GM18907 (cell line): ENCODE measurements around the gene TJAP1.
"Not testable (repeated sequence)": the region's sequence is repeated elsewhere in the genome, so short reads cannot be mapped to it uniquely, and the experiment has no call there.

Experiments
- ATAC-seq: cut with Tn5 transposase; IDR thresholded peaks from one replicate; pipeline ENCODE4 v1.9.1; 2021; ENCODE audit warnings: mild to moderate bottlenecking, moderate library complexity; ENCODE audit not compliant: unreplicated experiment

The TJAP1 gene

DNA sequence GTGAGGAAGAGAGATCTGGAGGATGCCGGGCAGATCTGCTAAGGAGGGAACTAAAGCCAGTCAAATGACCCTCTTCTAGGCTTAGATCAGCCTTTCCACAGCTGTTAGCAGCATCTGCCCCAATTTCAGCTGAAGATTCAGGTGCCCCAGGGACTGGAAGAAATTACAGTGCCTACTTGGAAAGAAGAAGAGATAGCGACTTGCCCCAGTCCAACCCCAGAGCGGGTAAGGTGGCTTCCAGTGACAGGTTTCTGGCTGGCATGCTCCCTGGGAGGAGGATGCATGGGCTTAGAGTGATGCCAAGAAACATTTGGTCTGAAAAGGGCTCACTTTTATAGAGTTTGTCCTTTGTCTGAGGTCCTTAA, 620 bp downstream of the TJAP1 start:
- no peak for ATAC-seq

DNA sequence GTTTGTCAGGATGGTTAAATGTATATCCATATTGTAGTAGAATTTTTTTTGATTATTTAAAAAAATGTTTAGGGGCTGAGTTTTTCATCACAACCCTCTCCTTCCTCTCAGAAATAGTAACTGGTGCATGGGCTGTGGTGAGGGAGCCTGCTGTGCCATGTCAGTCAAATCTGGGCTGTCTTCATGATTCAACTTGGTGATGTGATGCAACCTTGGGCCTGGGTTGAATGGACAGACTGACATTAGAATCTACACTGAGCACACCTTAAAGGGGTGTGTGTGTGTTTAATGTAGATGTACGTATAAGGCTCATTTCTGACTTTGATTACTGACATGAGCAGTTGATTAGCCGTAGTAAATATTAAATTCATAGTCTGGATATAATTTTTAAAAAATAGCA, 3.7 kb downstream of the TJAP1 start:
- ATAC-seq: no peak

DNA sequence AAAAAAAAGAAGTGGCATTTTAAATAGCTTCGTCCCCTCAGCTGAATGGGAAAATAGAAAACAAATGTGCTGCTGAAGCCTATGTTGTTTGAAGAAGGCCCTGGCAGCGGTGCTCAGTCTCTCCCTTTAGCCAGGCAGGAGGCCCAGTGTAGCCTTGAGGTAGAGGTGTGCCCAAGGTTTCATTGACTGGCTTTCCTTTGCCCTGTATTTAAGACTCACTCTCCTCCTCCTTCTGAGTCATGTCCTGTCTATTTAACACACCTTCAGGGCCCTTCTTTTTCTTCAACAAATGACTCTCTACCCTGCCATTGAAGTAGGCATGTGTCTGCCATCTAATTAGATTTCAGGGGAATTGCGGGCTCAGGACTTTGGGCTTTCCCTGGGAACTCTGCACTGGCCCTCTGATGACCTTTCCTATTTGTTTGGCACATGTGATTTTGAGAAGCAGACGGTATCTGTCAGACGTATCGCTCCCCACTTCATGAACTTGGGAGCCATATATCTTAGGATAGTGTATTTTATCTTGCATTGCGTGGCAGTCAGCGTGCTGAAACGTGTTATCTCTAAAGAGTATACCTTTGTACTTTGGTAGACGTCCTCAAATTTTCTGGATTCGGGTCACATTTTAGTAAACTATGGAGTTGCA, 4.3 kb downstream of the TJAP1 start:
- no peak for ATAC-seq

DNA sequence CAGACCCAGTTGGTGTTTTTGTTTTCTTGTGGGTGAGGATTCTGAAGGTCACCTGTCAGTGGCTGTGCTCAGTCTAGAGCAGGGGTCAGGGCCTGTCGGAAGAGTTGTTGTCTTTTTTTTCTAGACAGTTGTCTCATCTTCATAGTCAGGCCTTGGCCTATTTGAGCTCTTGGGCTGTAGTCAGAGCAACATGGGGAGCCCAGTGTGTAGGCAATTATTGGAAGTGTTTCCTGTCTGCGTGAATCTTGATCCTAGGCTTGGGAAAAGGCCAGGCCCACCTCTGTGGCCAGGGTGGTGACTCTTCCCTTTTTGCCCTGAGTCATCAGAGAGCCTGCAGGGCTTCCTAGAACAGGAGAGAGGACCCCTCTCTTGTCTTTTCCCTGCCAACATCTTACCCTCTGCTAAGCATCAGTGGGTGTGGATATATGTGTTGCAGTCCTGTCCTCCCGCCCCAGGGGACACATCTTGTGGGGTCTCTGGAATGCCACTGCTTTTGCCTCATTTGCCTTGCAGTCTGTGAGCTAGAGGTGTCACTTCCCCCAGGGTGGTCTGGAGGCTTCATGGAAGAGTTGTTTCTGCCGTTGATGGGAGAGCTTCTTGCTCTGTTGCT, 11.4 kb downstream of the TJAP1 start:
- ATAC-seq: no peak

DNA sequence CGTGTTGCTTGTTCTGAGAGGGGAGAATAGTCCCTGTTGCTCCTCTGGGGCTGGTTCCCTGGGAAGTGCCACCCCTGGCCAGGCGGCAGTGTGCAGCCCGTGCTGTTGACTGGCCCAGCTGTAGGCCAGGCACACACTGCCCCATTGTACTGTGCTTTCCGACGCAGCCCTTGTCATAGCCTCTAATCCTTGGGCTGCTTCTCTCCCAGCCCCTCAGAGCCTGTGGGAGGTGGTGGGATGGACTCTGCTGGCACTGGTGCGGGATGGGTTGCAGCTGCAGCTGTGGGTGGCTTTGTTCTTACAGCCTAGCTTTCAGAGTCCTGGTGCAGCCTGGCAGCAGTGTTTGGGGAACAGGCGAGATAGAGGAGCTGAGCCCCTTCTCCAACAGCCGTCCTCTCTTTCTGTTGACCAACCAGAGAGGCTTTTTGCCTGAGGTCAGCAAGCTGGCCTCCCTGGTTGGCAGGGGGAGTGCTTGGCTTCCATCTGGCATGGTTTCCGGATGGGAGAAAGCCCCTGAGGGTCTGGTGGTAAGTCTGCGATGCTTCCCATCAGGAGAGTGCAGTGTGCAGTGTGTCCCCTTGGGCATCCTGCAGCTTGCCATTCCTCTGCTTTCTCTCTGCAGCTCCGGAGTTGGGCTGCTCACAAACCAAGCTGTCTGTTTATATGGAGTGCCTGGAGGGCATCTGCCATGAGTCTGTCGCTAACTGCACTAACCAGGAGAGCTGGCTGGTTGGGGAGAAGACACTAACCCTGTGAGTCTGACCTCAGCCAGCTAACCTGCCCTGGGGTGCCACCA, 12.1 kb downstream of the TJAP1 start:
- no peak for ATAC-seq

DNA sequence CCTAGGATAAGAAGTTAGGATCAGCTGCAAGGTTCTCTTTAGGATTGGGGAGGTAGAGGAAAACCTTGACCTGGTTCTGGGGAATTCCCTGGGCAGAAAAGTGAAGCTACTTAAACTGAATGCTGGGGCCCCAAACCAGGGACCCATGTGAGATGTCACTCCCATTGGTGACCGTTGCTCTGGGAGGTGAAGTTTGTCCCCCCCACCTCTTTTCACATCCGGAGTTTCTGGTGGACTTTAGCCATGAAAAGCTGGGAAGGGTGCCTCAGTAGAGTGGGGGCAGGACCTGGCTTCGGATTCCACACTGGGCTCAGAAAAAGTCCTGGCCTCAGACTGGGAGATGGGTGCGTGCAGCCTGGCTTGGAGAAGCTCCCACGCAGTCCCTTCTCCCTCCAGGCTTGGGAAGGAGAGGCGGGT, 13.2 kb downstream of the TJAP1 start:
- no peak for ATAC-seq

DNA sequence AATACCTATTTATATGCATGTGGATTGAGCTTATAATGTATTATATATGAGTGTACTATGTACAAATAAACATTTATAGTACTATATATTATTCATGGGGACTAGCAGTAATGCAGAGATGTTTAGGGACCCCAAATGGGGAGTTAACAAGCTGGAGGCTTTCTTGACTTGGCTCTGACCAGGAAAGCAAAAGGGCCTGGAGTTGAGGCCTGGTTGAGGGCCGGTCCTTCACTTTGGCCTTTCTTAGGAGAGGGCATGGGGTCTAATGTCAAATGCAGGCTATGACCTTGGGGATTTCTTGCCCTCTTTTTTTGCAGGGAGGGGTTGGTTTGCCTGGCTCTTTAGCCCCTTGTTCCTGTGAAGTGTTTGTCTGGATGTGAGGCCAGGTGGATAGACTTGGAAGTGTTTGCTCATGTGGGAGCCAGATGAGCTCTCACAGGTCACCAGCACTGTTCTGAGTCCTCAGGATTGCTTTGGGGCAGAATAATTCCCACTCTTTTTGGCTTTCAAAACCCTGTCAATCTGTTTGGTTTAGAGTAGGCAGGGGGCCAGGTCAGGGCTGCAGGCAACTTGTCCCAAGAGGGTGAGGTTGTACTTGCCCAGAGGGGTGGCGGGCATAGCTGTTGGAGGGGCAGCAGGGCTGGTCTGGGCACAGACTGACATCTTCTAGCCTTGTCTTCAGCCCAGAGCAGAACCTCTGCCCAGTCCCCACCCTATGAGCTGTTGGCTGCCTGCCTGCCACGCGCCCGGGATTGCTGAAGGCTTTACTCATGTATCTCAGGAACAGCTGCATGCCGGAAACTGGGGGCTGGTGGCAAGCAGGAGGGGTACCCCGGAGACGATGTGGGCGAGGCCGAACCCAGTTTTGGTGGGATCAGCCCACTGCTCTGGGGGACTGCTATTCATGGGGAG, 14.6 kb downstream of the TJAP1 start:
- ATAC-seq: no peak

DNA sequence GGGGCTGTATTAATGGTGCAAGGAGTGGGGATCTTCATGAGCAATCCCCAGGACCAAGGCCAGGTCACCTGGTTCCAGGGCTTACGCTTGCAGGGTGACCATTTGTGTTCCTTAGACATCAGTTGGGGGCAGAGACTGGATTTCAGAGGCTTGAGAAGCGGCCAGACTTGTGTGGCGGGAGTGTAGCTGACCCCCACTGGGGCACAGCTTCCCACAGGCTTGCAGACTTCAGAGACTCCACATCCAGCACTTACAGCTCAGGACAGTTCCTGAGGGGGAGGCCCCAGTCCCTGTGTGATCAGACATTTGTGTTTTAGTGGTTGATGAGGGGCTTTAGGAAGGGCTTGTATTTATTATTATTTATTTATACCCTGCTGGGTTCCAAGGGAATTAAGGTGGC, 15.3 kb downstream of the TJAP1 start:
- no peak for ATAC-seq

DNA sequence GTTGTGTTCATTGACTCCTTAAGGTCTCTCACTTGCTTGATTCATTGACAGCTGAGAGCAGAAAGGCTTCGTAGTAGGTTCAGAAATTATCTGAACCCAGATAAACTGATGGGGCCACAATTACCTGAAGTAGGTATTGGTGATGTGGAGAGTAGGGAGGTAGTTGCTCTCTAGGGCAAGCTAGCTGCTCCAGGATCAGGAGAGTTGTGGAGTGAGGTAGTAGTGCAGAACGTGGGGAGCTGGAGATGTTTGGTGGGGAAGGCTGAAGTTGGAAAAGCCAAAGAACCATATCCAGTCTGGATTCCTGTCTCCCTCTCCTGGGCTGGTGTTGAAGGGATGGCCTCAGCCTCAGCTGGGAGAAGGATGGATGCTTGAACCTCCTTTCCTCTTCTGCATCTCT, 15.9 kb downstream of the TJAP1 start:
- no peak for ATAC-seq

DNA sequence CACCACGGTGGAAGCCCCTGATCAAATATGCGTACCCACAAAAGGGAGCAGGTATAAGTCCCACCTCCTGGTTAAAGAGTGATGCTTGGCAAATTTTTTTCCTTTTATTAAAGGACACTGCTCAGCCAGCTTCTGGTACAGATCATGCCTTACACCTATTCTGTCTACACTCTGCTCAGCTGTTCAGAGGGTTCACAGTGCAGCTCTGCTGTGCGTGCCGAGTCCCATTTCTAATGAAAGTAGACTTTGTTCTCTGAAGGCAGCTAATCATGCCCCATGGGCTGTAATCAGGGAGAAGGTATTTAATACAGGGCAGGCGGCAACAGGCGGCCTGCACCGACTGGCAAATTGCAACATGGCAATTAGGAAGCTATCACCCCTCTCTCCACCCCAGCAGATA, 16.5 kb downstream of the TJAP1 start:
- no peak for ATAC-seq

DNA sequence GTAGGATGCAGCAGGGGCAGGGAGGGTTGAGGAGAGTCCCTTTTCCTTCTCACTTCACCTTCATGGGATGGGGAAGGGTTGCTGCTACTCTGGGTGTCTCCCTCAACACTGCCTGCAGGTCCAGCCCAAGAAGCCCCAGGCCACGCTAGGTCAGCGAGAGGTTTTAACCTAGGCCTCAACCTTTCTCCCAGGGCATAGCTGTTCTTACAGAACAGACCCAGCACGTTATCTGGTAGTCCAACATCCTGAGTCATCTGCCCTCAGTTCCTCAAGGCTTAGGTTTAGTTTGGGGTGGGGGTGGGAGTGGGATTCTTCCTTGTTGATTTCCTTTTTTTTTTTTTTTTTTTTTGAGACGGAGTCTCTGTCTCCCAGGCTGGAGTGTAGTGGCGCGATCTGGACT, 17.0 kb downstream of the TJAP1 start:
- no peak for ATAC-seq

DNA sequence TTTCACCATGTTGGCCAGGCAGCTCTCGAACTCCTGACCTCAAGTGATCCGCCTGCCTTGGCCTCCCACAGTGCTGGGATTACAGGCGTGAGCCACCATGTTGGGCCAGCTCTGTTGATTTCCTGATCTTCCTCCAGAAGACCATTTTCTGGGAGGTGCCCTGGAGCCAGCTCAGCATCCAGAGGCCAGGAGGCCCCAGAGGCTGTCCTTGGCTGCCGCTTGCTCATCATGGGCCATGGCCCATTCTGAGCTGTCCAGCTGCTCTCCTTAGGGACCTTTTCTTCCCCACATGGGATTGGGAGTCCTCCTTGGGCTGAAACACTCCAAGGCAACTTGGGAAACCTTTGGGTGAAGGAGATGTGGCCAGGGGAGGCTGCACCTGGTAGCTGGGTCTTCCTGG, 17.4 kb downstream of the TJAP1 start:
- ATAC-seq: no peak

DNA sequence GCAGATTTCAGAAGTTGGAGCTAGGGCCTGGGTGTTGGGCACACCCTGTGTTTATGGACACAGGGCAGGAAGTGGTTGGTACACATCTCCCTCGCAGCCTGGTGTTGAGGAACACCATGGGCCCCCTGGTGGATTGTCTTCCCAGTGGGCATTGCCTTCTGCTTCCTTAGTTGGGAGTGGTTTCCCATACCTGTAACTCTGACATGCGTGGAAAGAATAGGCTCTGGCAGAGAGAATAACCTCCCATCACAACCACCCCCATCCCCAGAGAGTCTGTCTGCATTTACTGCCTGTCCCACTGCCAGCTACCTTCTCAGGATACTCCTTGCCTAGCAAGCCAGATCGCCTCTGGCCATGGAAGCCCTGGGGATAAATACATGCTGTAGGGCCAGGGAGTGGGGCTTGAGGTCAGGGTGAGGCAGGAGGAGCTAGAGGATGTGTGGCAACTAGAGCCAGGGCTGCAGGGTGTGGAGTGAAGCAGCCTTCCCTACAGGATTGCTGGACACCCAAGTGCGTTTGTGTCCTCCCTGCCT, 18.1 kb downstream of the TJAP1 start:
- ATAC-seq: no peak

DNA sequence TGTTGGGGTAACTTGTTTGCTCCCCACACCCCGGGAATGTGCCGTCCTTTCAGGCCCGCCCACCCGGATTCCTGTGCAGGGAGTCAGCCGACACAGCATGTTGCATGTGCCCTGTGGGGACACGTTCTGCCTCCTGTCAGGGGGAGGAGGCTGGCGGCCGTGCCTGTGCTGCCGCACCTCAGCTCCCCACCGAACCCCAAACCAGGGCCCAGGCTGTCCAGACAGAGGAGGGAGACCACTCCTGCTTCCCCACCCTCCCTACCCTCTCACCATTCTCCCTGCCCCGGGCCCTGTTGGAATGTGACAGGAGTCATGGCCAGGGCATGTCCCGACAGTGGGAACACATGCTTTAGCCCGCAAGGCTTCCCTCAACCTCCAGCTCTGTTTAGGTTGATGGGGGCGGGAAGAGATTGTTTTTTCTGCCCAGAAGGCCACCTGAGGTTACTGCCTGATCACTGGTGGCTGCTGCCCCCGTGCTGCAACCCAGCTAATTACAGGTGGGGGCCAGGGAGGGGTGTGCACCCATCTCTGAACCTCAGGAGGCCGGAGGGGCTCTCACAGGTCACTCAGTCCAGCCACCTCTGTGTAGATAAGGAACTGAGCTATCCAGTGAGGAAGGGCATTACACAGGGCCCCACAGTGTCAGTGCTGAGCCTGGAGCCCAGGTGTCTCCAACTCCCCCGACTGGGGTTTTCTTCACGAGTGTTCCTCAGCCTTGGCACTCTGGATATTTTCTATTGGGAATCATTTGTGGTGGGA, 19.2 kb downstream of the TJAP1 start:
- no peak for ATAC-seq

DNA sequence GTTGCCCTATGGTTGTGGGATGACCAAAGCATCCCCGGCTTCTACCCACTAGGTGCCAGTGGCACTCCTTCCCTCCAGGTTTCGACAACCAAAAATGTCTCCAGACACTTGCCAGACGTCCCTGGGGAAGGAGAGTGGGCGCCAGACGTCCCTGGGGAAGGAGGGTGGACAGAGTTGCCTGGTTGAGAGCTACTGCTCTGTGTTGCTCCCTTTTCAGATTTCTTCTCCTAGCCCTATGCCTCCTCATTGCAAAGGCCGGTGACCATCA, 19.7 kb downstream of the TJAP1 start:
- ATAC-seq: no peak

DNA sequence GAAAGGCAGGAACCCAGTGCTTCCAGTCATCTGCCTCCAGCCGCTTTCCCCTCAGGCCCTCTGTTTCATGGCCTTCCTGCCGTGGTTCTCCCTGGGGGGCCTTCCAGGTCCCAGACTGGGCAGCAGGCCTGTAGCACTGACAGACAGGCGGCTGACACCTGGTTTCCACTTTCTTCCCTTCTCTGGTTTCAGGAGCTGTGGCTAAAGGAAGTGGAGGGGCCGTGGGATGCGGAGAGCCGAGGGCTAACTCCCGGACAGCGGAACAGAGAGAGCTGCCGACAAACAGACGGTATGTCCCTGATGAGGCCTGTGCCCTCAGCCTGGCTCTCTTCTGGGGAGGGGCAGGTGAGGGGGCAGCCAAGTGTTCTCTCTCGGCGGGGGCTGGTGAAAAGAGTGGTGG, 20.3 kb downstream of the TJAP1 start:
- no peak for ATAC-seq

DNA sequence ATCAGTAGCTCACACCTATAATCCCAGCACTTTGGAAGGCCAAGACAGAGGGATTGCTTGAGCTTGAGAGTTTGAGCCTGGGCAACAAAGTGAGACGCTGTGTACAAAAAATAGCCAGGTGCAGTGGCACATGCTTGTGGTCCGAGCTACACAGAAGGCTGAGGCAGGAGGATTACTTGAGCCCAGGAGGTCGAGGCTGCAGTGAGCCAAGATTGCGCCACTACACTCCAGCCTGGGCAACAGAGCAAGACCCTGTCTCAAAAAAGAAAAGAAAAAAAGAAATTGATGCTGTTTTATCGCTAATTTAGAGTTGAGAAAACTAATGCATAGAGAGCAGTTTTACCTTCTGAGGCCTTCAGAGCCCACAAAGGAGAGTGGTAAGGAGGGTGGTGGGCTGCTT, 20.9 kb downstream of the TJAP1 start:
- ATAC-seq: not testable (repeated sequence)

DNA sequence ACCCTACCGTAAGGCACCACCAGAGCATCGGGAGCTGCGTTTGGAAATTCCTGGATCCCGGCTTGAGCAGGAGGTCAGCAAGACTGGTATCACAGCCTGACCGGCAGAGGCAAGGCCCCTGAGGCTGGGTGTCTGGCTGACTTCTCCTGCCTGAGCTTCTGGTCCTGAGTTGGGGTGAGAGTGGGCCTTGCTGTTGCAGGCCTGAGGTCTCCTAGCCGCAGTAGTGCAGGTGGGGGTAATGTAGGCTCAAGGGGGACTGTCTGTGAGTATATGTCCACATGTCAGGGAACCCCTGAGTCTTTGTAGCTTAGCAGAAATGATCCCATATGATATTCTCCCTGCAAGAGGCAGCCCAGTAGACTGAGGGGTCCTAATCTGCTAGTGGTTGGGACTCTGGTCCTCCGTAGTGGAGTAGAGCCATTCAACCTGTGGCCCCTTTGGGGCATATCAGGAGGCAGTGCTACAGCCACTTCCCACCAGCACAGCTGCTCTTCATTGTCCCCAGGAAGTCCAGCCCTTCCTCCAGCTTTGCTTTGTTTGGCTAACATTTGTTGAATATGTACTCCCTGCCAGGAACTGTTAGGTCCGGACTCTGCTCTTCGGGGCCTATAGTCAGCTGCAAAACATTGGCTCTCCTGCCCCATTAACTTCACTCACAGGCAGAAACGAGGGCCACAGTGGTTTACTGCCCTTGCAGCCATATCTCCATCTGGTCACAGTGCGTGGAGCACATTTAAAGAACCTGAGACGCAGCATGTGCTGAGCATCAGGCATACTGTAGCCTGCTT, 21.9 kb downstream of the TJAP1 start:
- ATAC-seq: no peak

DNA sequence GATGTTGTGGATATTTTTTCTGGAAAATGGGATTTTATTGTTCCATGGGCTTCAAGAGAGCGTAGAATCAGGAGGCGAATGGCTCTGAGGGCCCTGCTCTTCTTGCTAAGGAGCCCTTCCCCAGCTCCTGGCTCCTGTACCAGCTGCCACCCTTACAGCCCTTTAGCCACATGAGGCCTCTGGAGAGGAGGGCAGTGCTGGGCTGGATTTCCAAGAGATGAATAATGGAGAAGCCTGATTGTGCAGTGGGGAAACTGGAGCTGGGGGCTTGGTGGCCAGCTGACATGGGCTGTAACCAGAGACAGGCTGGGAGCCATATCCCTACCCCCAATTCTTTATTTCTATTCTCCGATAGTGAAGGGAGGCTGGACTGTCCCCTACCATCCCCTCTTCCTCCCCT, 23.6 kb downstream of the TJAP1 start:
- ATAC-seq: no peak

DNA sequence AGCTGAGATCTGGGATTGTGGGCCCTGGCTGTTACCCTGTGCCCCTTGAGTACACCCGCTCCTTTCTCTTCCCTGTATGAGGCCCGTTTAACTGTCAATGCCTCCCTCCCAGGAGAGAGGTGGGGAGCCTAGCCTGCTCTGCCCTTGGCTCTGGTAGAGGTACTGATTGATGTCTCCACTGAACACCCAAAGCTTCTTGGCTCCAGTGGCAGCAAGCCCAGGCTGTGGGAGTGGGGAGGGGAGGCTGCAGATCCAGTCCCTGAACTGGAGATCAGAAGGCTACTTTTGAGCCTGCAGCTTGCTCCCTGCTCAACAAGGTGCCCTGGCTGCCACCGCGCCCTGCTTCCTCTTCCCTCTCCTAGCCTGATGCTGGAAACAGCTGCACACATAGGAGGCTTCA, 25.3 kb downstream of the TJAP1 start:
- no peak for ATAC-seq
